GM19324 (cell line): Measurements from ENCODE around the gene SUGCT.

Experiments
- ATAC-seq: cut with Tn5 transposase; IDR thresholded peaks from one replicate; pipeline ENCODE4 v1.9.1; 2021; ENCODE audit warnings: mild to moderate bottlenecking, moderate library complexity; ENCODE audit not compliant: unreplicated experiment, low FRiP score

The SUGCT gene

GRCh38 chr7:40311307-40311706 is 176.5 kb downstream of the SUGCT start:
- ATAC-seq, result peak; percentile 99

GRCh38 chr7:40315277-40315676 is 180.5 kb downstream of the SUGCT start:
- no peak for ATAC-seq

GRCh38 chr7:40316176-40316575 is 181.4 kb downstream of the SUGCT start:
- ATAC-seq, result no peak

- ATAC-seq, result no peak
These were observed 190.1 kb downstream of the SUGCT start for GRCh38 chr7:40324914-40325313.

- no peak for ATAC-seq
These were observed 192.3 kb downstream of the SUGCT start for GRCh38 chr7:40327113-40327512.

- no peak for ATAC-seq
These were observed 193.1 kb downstream of the SUGCT start for GRCh38 chr7:40327873-40328272.

GRCh38 chr7:40329601-40330153 is 194.9 kb downstream of the SUGCT start:
- ATAC-seq, result peak; percentile 66

- no peak for ATAC-seq
These were observed 195.6 kb downstream of the SUGCT start for GRCh38 chr7:40330408-40330807.

- ATAC-seq, result no peak
These were observed 197.1 kb downstream of the SUGCT start for GRCh38 chr7:40331915-40332314.

GRCh38 chr7:40332516-40332915 is 197.7 kb downstream of the SUGCT start:
- ATAC-seq, result no peak

- ATAC-seq, result no peak
These were observed 207.0 kb downstream of the SUGCT start for GRCh38 chr7:40341836-40342235.

- no peak for ATAC-seq
These were observed 211.7 kb downstream of the SUGCT start for GRCh38 chr7:40346554-40346953.

GRCh38 chr7:40348126-40348728 is 213.4 kb downstream of the SUGCT start:
- no peak for ATAC-seq

GRCh38 chr7:40350100-40350499 is 215.3 kb downstream of the SUGCT start:
- no peak for ATAC-seq

- no peak for ATAC-seq
These were observed 219.9 kb downstream of the SUGCT start for GRCh38 chr7:40354711-40355110.

GRCh38 chr7:40356312-40356711 is 221.5 kb downstream of the SUGCT start:
- no peak for ATAC-seq

- no peak for ATAC-seq
These were observed 222.3 kb downstream of the SUGCT start for GRCh38 chr7:40356871-40357709.

- ATAC-seq, result no peak
These were observed 235.0 kb downstream of the SUGCT start for GRCh38 chr7:40369641-40370277.

GRCh38 chr7:40371806-40372440 is 237.1 kb downstream of the SUGCT start:
- ATAC-seq, result no peak

GRCh38 chr7:40374575-40374974 is 239.8 kb downstream of the SUGCT start:
- no peak for ATAC-seq

- no peak for ATAC-seq
These were observed 245.3 kb downstream of the SUGCT start for GRCh38 chr7:40380111-40380510.
